ENCODE results near the gene NOC2L.

NOC2L gene

GRCh38 chr1:927234-927633 is 31.8 kb downstream of the NOC2L start:
- no peak for DNase-seq

GRCh38 chr1:925561-926421 is 33.3 kb downstream of the NOC2L start:
- DNase-seq: no peak

GRCh38 chr1:924656-925560 is 34.1 kb downstream of the NOC2L start:
- DNase-seq: no peak

GRCh38 chr1:923991-924655 is 34.9 kb downstream of the NOC2L start:
- no peak for DNase-seq

- peak; percentile 34 for DNase-seq
These were observed 35.7 kb downstream of the NOC2L start, which contains the start of gene SAMD11 for GRCh38 chr1:923131-923990. Gene SAMD11, plus strand, starts transcription at chr1:923923. Its CDS starts 509 bp downstream, at chr1:924432.

GRCh38 chr1:921011-921837 is 37.8 kb downstream of the NOC2L start:
- no peak for DNase-seq

GRCh38 chr1:920521-920920 is 38.5 kb downstream of the NOC2L start:
- DNase-seq: no peak

- DNase-seq: no peak
These were observed 39.0 kb downstream of the NOC2L start for GRCh38 chr1:920010-920409.

GRCh38 chr1:919271-919872 is 39.7 kb downstream of the NOC2L start:
- DNase-seq: no peak

GRCh38 chr1:918843-919242 is 40.2 kb downstream of the NOC2L start:
- DNase-seq: no peak

- no peak for DNase-seq
These were observed 40.7 kb downstream of the NOC2L start for GRCh38 chr1:918353-918752.

- no peak for DNase-seq
These were observed 41.5 kb downstream of the NOC2L start for GRCh38 chr1:917466-918091.

- DNase-seq: no peak
These were observed 42.0 kb downstream of the NOC2L start for GRCh38 chr1:917076-917459.

- no peak for DNase-seq
These were observed 42.6 kb downstream of the NOC2L start for GRCh38 chr1:916173-917075.

GRCh38 chr1:915295-916172 is 43.5 kb downstream of the NOC2L start:
- no peak for DNase-seq

- DNase-seq: no peak
These were observed 44.2 kb downstream of the NOC2L start for GRCh38 chr1:914891-915280.

- no peak for DNase-seq
These were observed 44.7 kb downstream of the NOC2L start for GRCh38 chr1:914131-914890.

All from GOT3 (cell line).